Pulmonary artery endothelial cell (primary cell): ENCODE measurements around the gene ZNF608. TPM values are rescaled to one million over a fixed set of nuclear protein-coding genes. Genes with fewer than 3 reads are reported as not detected.

Experiments used
- DNase-seq: peaks from one replicate; pipeline ENCODE4 v3.0.0-alpha.2; 2011; ENCODE audit warnings: low read depth, low spot score
- total RNA-seq: library from RNA; depleted of rRNA; stranded (reverse); fragments of >200 nt; gene quantifications from 2 replicates; pipeline ENCODE4 v1.2.3, GENCODE V29; 2014

Gene ZNF608
- total RNA-seq, 1 donor from 2014 or later, result 11.7 TPM

- no peak for DNase-seq
These were observed 7.9 kb upstream of the ZNF608 start for GRCh38 chr5:124754206-124754927.

- DNase-seq, result no peak
These were observed 6.6 kb upstream of the ZNF608 start for GRCh38 chr5:124752854-124753720.

- DNase-seq, result no peak
These were observed 4.6 kb upstream of the ZNF608 start for GRCh38 chr5:124751031-124751430.

GRCh38 chr5:124748687-124749594 lies 2.5 kb upstream of the ZNF608 start:
- DNase-seq, result peak; percentile 86

- DNase-seq, result no peak
These were observed 1.6 kb upstream of the ZNF608 start for GRCh38 chr5:124747791-124748686.

GRCh38 chr5:124746916-124747790 lies 714 bp upstream of the ZNF608 start:
- DNase-seq, result peak; percentile 91

- DNase-seq, result no peak
These were observed 1.2 kb downstream of the ZNF608 start for GRCh38 chr5:124745007-124745927.

- no peak for DNase-seq
These were observed 2.1 kb downstream of the ZNF608 start for GRCh38 chr5:124744170-124744971.

GRCh38 chr5:124743602-124744169 lies 2.8 kb downstream of the ZNF608 start:
- DNase-seq, result no peak

GRCh38 chr5:124742983-124743601 lies 3.3 kb downstream of the ZNF608 start:
- no peak for DNase-seq

- no peak for DNase-seq
These were observed 3.9 kb downstream of the ZNF608 start for GRCh38 chr5:124742521-124742920.

- no peak for DNase-seq
These were observed 4.5 kb downstream of the ZNF608 start for GRCh38 chr5:124741711-124742496.

- no peak for DNase-seq
These were observed 5.4 kb downstream of the ZNF608 start for GRCh38 chr5:124740991-124741583.

- no peak for DNase-seq
These were observed 6.4 kb downstream of the ZNF608 start for GRCh38 chr5:124740071-124740470.

- no peak for DNase-seq
These were observed 6.8 kb downstream of the ZNF608 start for GRCh38 chr5:124739634-124740025.
